ENCODE measurements around the gene LGALS4. TPM values are rescaled to one million over a fixed set of nuclear protein-coding genes. Genes with fewer than 3 reads are reported as not detected.
A peak's percentile ranks its signal among the peaks of the same experiment; 100 is the strongest.

The LGALS4 gene
- total RNA-seq, 2 donors from 2014 or later, result 6,357 to 8,309 TPM

DNA sequence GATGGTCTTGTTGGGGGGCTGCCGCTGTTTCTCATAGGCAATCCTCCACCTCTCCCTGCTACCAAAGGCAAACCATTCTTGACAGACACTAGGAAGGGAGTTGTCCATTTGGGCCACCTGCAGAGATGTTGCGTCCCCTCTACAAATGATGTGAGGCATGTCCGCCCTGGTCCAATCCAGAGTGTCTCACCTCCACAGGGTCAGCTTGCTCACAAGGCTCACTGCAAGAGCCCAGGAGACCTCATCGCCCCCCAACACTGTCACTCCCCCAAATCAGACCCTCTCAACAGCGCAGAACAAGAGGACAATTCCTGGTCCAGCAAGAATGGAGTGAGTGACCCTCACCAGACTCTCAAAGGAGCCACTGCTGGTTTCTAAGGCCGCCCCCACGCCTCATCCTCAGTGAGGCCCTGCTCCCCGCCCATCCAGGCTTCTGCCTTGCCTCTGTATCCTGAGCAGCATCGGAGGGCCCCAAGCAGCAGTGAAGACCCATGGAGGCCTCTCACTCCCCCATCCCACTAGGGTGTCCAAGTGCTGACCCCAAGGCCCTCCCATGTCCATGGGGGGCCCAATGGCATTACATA lies 30.5 kb upstream of the LGALS4 start:
- TF ChIP-seq, protein P1, sequence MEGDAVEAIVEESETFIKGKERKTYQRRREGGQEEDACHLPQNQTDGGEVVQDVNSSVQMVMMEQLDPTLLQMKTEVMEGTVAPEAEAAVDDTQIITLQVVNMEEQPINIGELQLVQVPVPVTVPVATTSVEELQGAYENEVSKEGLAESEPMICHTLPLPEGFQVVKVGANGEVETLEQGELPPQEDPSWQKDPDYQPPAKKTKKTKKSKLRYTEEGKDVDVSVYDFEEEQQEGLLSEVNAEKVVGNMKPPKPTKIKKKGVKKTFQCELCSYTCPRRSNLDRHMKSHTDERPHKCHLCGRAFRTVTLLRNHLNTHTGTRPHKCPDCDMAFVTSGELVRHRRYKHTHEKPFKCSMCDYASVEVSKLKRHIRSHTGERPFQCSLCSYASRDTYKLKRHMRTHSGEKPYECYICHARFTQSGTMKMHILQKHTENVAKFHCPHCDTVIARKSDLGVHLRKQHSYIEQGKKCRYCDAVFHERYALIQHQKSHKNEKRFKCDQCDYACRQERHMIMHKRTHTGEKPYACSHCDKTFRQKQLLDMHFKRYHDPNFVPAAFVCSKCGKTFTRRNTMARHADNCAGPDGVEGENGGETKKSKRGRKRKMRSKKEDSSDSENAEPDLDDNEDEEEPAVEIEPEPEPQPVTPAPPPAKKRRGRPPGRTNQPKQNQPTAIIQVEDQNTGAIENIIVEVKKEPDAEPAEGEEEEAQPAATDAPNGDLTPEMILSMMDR (IDR thresholded peaks at IDR 0.05), result no peak
- Histone ChIP-seq H3K4me1 (peaks cover 1% of the 10 kb centered on the region), H3K27me3 (no peaks in the 10 kb centered on the region), H3K9me3 (no peaks in the 10 kb centered on the region), H3K27ac (no peak overlapping the region), H3K36me3 (peaks cover 63% of the 10 kb centered on the region), H3K4me3 (no peak overlapping the region), H3K9ac (ENCODE audit: low read depth in 2 of 2, low read length in 2 of 2) (no peak overlapping the region)
- intact Hi-C loops (cut with DNase I), result no loop called here
- no peak for DNase-seq

DNA sequence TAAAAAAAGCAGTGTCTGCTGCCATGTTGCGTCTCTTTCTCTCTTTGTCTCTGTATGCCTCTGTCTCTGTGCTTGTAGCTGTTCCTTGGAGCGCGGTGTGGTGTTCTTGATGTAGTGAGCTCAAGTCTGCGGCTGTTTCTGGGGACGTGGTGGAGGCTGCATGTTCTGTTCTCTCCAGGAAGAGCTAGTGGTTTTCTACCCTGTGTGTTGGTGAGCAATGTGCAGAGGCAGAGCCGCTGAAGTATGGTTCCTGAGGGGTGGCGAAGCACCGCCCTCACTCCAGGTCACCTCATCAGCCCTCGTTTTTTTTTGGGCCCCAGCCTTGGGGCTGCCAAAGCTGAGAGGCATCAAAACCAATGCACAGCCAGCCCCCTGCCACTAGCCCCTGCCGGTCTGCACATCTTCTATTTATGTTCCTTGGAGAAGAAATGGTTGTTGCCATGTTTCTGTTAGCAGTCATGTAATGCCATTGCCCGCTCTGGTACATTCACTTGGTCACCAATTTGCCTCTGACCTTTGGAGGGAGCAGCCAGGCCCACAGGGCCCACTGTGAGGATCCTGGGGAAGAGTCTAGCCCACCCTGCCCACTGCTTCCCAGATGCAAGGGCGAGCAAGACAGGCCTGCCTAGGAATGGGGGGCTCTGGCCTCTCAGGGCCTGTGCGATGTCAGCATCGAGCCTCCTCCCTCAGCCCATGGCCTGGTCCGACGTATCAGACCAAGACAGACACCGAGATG lies 29.9 kb upstream of the LGALS4 start:
- peaks cover 69% of the 10 kb centered on the region for H3K36me3 ChIP-seq
- no peak overlapping the region for H3K27ac ChIP-seq
- H3K4me3 ChIP-seq, result no peak overlapping the region
- intact Hi-C loops (cut with DNase I), result no loop called here
- peak overlapping the region in 1 of 2 donors; percentile 61 for H3K9ac ChIP-seq (ENCODE audit: low read depth in 2 of 2, low read length in 2 of 2)
- H3K9me3 ChIP-seq, result no peaks in the 10 kb centered on the region
- TF ChIP-seq, protein P1 (IDR thresholded peaks at IDR 0.05), result no peak
- no peaks in the 10 kb centered on the region for H3K27me3 ChIP-seq
- DNase-seq, result no peak
- no peaks in the 10 kb centered on the region for H3K4me1 ChIP-seq

DNA sequence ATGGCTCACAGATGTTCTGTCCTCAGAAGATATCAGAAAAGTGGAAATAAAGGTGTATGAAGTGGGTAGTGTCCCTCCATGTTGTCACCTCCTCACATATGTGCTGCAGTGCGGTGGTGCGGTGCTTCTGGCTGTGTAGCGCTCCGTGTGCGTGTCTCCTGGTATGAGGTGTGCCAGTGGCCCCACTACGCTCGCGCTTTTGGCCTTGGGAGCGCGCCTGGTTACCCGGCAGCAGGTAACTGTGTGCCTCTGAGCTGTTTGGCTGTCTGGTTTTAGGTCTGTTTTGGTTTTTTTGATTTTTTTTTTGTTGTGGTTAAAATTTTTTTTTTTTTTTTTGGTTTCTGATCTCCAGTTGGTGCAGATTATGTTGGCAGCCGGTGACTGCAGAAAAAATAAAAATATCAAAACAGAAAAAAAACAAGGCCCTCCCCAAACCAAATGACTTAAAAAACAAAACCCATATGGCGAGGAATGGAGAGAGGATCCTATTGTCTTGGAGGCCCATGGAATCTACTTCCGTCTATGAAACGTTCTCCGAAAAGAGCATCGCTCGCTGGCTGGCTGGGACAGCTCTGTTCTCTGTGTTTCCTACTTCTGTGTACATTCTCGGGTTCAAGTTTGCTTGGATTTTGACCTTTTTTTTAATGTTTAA lies 29.2 kb upstream of the LGALS4 start:
- intact Hi-C loops (cut with DNase I), result no loop called here
- H3K36me3 ChIP-seq, result peaks cover 74% of the 10 kb centered on the region
- no peak for DNase-seq
- no peak overlapping the region for H3K4me3 ChIP-seq
- no peaks in the 10 kb centered on the region for H3K4me1 ChIP-seq
- no peak overlapping the region for H3K9ac ChIP-seq (ENCODE audit: low read depth in 2 of 2, low read length in 2 of 2)
- H3K27me3 ChIP-seq, result no peaks in the 10 kb centered on the region
- TF ChIP-seq, protein P1 (IDR thresholded peaks at IDR 0.05), result no peak
- no peak overlapping the region for H3K27ac ChIP-seq
- no peaks in the 10 kb centered on the region for H3K9me3 ChIP-seq

DNA sequence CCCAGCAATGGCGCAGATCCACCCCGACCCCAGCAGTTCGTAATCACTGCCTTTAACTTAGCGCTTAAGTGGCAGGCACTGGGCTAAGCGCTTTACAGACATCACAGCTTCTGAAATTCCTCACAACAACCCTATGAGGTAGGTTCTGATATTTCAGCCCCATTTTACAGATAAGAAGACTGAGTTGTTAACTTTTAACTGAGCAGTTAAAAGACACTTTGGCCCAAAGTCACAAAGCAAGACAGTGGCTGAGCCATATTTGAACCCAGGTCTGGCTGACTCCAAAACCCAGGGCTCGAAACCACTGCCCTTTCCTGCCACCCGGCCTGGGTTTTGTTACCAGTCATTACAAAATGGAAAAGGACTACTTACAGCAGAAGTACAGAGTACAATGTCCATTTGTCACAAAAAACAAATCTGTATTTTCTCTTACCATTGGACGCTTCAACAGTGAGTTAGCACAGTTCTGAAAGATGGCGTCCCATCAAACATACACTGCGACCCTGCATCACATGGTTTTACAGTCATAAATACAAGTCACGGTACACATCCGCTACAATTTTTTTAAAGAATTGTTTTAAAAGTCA lies 28.5 kb upstream of the LGALS4 start:
- Histone ChIP-seq H3K4me1 (no peaks in the 10 kb centered on the region), H3K9me3 (no peaks in the 10 kb centered on the region), H3K27ac (no peak overlapping the region), H3K36me3 (peaks cover 73% of the 10 kb centered on the region), H3K9ac (ENCODE audit: low read depth in 2 of 2, low read length in 2 of 2) (no peak overlapping the region), H3K27me3 (no peaks in the 10 kb centered on the region), H3K4me3 (no peak overlapping the region)
- intact Hi-C loops (cut with DNase I), result no loop called here
- TF ChIP-seq, protein P1 (IDR thresholded peaks at IDR 0.05), result no peak
- no peak for DNase-seq

DNA sequence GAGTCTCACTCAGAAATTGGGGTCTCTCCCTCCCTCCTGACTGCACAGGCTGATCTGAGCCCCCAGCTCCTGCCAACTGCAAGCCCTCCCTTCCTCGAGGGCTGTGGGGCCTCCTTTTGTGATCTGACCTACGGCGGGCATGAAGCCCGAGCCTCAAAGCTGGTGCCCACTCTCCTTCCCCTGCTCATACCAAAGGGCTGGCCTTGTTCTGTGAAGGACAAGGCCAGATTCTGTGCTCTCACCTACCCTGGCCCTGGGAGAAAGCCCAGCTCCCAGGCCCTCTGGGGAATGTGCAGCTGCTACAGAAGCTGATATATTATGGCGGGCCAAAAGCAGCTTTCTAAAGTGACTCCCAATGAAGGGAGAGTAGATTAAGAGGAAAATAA lies 27.8 kb upstream of the LGALS4 start:
- no peak for DNase-seq
- intact Hi-C loops (cut with DNase I), result no loop called here
- Histone ChIP-seq H3K4me1 (no peaks in the 10 kb centered on the region), H3K27ac (no peak overlapping the region), H3K36me3 (peaks cover 66% of the 10 kb centered on the region), H3K4me3 (no peak overlapping the region), H3K27me3 (no peaks in the 10 kb centered on the region), H3K9me3 (no peaks in the 10 kb centered on the region), H3K9ac (ENCODE audit: low read depth in 2 of 2, low read length in 2 of 2) (no peak overlapping the region)
- TF ChIP-seq, protein P1 (IDR thresholded peaks at IDR 0.05), result no peak
